Amygdala (tissue), 56 donors: ENCODE results near the gene LYZ.
A peak's percentile ranks its signal among the peaks of the same experiment; 100 is the strongest.
"Not testable (repeated sequence)": the region's sequence is repeated elsewhere in the genome, so short reads cannot be mapped to it uniquely, and the experiment has no call there.

Source experiments
- DNase-seq, 56 donors: peaks; one replicate each; lab custom pipeline; 2025; lab: John Stamatoyannopoulos, UW

Gene LYZ

GRCh38 chr12:69348162-69348938 is at the start of gene LYZ:
TSS of gene LYZ (plus strand) at chr12:69348381. CDS start at chr12:69348409, 28 bp downstream.
- DNase-seq, result peak in 2 of 56 donors; percentile 3 to 19

GRCh38 chr12:69298947-69299346 is 49.2 kb upstream of the LYZ start:
- no peak for DNase-seq

GRCh38 chr12:69304284-69304683 is 43.9 kb upstream of the LYZ start:
- no peak for DNase-seq

GRCh38 chr12:69309461-69309860 is 38.7 kb upstream of the LYZ start:
- no peak for DNase-seq

- DNase-seq, result no peak
Observed at GRCh38 chr12:69313209-69313608, 35.0 kb upstream of the LYZ start.

- not testable (repeated sequence) for DNase-seq
Observed at GRCh38 chr12:69316784-69317183, 31.4 kb upstream of the LYZ start.

- not testable (repeated sequence) for DNase-seq
Observed at GRCh38 chr12:69317233-69317632, 30.9 kb upstream of the LYZ start.

- DNase-seq, result no peak
Observed at GRCh38 chr12:69318225-69318624, 30.0 kb upstream of the LYZ start.

- DNase-seq, result no peak
Observed at GRCh38 chr12:69321351-69321750, 26.8 kb upstream of the LYZ start.

GRCh38 chr12:69324797-69325466 is 23.2 kb upstream of the LYZ start:
- no peak for DNase-seq

- DNase-seq, result no peak
Observed at GRCh38 chr12:69328426-69328825, 19.8 kb upstream of the LYZ start.

- no peak for DNase-seq
Observed at GRCh38 chr12:69329669-69330428, 18.3 kb upstream of the LYZ start.

- peak in 3 of 56 donors; percentile 6 to 12 (median 11) for DNase-seq
Observed at GRCh38 chr12:69330475-69331473, 17.4 kb upstream of the LYZ start.

GRCh38 chr12:69331519-69331908 is 16.7 kb upstream of the LYZ start:
- no peak for DNase-seq

GRCh38 chr12:69331909-69332684 is 16.1 kb upstream of the LYZ start:
- DNase-seq, result no peak

GRCh38 chr12:69332815-69333358 is 15.3 kb upstream of the LYZ start:
- DNase-seq, result no peak

- DNase-seq, result no peak
Observed at GRCh38 chr12:69334158-69334557, 14.0 kb upstream of the LYZ start.

GRCh38 chr12:69337311-69338090 is 10.7 kb upstream of the LYZ start:
- no peak for DNase-seq
